GM23338 (cell line): Measurements from ENCODE around the gene LDLRAD3.

Experiments
- CREB1 ChIP-seq: fragments of 250-450 bp; sonication (Bioruptor Pico); IDR thresholded peaks from 2 replicates; pipeline ENCODE4 v1.5.0; 2020; ENCODE audit warnings: low read depth, mild to moderate bottlenecking, moderate library complexity
- EZH2 ChIP-seq: fragments of 200-600 bp; sonication (generic); IDR thresholded peaks from one replicate; pipeline ENCODE4 v1.8.0; 2017; ENCODE audit warnings: antibody characterized with exemption, mild to moderate bottlenecking, low read depth; ENCODE audit not compliant: unreplicated experiment
- EZH2phosphoT487 ChIP-seq: fragments of 200-600 bp; sonication (generic); IDR thresholded peaks from one replicate; pipeline ENCODE4 v1.8.1; 2018; ENCODE audit warnings: antibody characterized with exemption; ENCODE audit not compliant: unreplicated experiment
- JUNB ChIP-seq: IDR thresholded peaks from one replicate; pipeline ENCODE4 v1.6.1; 2016; ENCODE audit warnings: antibody characterized with exemption; ENCODE audit not compliant: unreplicated experiment
- POLR2AphosphoS5 ChIP-seq: IDR thresholded peaks from 2 replicates; pipeline ENCODE4 v1.6.1; 2016; ENCODE audit warnings: antibody characterized with exemption, low read depth
- STAT1 ChIP-seq: IDR thresholded peaks from one replicate; pipeline ENCODE4 v1.6.1; 2016; ENCODE audit warnings: antibody characterized with exemption; ENCODE audit not compliant: unreplicated experiment
- ZNF114 ChIP-seq: fragments of 250-450 bp; sonication (Bioruptor Pico); IDR thresholded peaks from 2 replicates; pipeline ENCODE4 v1.5.0; 2020; ENCODE audit warnings: mild to moderate bottlenecking, moderate library complexity
- ZNF331 ChIP-seq: fragments of 250-450 bp; sonication (Bioruptor Pico); IDR thresholded peaks from 2 replicates; pipeline ENCODE4 v1.5.0; 2020; ENCODE audit warnings: low read depth, mild to moderate bottlenecking, moderate library complexity
- TF ChIP-seq, protein P1 (sequence below): IDR thresholded peaks from one replicate; pipeline ENCODE4 v1.6.1; 2018; ENCODE audit warnings: antibody characterized with exemption; ENCODE audit not compliant: unreplicated experiment
- TF ChIP-seq, protein P2 (sequence below), 2 experiments: fragments of 200-600 bp in 1 of 2; sonication (generic) in 1 of 2; conservative IDR thresholded peaks; 2 replicates each; pipeline versions ENCODE4 v1.5.1 to v1.6.1; 2016 to 2017; ENCODE audit warnings: antibody characterized with exemption in 2 of 2, low read depth in 2 of 2, mild to moderate bottlenecking in 2 of 2, moderate library complexity in 1 of 2
- TF ChIP-seq, protein P3 (sequence below): fragments of 250-450 bp; sonication (Bioruptor Pico); IDR thresholded peaks from 2 replicates; pipeline ENCODE4 v1.5.0; 2020; ENCODE audit warnings: mild to moderate bottlenecking, moderate library complexity

DNA sequence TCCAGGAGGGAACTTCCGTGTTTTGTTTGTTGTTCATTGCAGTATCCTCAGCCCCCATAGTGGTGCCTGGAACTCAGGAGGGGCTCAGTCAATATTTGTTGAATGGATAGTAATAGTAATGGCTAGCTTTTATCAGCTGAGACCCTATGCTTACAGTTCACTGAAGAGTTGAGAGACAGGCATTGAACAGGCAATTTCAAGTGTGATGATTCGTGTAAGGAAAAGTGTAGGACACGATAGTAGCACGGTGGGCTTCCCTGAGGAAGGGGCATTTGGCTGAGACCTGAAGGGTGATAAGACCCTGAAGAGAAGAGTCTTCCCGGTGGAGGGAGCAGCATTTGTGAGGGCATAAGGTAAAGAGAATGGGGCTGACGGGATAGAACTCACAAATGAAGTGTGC is 186.1 kb downstream of the LDLRAD3 start:
- no peak for TF ChIP-seq POLR2AphosphoS5
- TF ChIP-seq, protein P1, sequence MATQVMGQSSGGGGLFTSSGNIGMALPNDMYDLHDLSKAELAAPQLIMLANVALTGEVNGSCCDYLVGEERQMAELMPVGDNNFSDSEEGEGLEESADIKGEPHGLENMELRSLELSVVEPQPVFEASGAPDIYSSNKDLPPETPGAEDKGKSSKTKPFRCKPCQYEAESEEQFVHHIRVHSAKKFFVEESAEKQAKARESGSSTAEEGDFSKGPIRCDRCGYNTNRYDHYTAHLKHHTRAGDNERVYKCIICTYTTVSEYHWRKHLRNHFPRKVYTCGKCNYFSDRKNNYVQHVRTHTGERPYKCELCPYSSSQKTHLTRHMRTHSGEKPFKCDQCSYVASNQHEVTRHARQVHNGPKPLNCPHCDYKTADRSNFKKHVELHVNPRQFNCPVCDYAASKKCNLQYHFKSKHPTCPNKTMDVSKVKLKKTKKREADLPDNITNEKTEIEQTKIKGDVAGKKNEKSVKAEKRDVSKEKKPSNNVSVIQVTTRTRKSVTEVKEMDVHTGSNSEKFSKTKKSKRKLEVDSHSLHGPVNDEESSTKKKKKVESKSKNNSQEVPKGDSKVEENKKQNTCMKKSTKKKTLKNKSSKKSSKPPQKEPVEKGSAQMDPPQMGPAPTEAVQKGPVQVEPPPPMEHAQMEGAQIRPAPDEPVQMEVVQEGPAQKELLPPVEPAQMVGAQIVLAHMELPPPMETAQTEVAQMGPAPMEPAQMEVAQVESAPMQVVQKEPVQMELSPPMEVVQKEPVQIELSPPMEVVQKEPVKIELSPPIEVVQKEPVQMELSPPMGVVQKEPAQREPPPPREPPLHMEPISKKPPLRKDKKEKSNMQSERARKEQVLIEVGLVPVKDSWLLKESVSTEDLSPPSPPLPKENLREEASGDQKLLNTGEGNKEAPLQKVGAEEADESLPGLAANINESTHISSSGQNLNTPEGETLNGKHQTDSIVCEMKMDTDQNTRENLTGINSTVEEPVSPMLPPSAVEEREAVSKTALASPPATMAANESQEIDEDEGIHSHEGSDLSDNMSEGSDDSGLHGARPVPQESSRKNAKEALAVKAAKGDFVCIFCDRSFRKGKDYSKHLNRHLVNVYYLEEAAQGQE, result no peak
- TF ChIP-seq, protein P2, sequence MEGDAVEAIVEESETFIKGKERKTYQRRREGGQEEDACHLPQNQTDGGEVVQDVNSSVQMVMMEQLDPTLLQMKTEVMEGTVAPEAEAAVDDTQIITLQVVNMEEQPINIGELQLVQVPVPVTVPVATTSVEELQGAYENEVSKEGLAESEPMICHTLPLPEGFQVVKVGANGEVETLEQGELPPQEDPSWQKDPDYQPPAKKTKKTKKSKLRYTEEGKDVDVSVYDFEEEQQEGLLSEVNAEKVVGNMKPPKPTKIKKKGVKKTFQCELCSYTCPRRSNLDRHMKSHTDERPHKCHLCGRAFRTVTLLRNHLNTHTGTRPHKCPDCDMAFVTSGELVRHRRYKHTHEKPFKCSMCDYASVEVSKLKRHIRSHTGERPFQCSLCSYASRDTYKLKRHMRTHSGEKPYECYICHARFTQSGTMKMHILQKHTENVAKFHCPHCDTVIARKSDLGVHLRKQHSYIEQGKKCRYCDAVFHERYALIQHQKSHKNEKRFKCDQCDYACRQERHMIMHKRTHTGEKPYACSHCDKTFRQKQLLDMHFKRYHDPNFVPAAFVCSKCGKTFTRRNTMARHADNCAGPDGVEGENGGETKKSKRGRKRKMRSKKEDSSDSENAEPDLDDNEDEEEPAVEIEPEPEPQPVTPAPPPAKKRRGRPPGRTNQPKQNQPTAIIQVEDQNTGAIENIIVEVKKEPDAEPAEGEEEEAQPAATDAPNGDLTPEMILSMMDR (conservative IDR thresholded peaks at IDR 0.05; ENCODE audit: low read depth in 2 of 2), result no peak
- TF ChIP-seq EZH2, result no peak
- TF ChIP-seq ZNF331 (CRISPR knock-in tag), result no peak
- TF ChIP-seq EZH2phosphoT487, result no peak
- no peak for TF ChIP-seq STAT1
- TF ChIP-seq CREB1 (CRISPR knock-in tag), result no peak
- no peak for TF ChIP-seq ZNF114 (CRISPR knock-in tag)
- no peak for TF ChIP-seq JUNB
- TF ChIP-seq, protein P3, sequence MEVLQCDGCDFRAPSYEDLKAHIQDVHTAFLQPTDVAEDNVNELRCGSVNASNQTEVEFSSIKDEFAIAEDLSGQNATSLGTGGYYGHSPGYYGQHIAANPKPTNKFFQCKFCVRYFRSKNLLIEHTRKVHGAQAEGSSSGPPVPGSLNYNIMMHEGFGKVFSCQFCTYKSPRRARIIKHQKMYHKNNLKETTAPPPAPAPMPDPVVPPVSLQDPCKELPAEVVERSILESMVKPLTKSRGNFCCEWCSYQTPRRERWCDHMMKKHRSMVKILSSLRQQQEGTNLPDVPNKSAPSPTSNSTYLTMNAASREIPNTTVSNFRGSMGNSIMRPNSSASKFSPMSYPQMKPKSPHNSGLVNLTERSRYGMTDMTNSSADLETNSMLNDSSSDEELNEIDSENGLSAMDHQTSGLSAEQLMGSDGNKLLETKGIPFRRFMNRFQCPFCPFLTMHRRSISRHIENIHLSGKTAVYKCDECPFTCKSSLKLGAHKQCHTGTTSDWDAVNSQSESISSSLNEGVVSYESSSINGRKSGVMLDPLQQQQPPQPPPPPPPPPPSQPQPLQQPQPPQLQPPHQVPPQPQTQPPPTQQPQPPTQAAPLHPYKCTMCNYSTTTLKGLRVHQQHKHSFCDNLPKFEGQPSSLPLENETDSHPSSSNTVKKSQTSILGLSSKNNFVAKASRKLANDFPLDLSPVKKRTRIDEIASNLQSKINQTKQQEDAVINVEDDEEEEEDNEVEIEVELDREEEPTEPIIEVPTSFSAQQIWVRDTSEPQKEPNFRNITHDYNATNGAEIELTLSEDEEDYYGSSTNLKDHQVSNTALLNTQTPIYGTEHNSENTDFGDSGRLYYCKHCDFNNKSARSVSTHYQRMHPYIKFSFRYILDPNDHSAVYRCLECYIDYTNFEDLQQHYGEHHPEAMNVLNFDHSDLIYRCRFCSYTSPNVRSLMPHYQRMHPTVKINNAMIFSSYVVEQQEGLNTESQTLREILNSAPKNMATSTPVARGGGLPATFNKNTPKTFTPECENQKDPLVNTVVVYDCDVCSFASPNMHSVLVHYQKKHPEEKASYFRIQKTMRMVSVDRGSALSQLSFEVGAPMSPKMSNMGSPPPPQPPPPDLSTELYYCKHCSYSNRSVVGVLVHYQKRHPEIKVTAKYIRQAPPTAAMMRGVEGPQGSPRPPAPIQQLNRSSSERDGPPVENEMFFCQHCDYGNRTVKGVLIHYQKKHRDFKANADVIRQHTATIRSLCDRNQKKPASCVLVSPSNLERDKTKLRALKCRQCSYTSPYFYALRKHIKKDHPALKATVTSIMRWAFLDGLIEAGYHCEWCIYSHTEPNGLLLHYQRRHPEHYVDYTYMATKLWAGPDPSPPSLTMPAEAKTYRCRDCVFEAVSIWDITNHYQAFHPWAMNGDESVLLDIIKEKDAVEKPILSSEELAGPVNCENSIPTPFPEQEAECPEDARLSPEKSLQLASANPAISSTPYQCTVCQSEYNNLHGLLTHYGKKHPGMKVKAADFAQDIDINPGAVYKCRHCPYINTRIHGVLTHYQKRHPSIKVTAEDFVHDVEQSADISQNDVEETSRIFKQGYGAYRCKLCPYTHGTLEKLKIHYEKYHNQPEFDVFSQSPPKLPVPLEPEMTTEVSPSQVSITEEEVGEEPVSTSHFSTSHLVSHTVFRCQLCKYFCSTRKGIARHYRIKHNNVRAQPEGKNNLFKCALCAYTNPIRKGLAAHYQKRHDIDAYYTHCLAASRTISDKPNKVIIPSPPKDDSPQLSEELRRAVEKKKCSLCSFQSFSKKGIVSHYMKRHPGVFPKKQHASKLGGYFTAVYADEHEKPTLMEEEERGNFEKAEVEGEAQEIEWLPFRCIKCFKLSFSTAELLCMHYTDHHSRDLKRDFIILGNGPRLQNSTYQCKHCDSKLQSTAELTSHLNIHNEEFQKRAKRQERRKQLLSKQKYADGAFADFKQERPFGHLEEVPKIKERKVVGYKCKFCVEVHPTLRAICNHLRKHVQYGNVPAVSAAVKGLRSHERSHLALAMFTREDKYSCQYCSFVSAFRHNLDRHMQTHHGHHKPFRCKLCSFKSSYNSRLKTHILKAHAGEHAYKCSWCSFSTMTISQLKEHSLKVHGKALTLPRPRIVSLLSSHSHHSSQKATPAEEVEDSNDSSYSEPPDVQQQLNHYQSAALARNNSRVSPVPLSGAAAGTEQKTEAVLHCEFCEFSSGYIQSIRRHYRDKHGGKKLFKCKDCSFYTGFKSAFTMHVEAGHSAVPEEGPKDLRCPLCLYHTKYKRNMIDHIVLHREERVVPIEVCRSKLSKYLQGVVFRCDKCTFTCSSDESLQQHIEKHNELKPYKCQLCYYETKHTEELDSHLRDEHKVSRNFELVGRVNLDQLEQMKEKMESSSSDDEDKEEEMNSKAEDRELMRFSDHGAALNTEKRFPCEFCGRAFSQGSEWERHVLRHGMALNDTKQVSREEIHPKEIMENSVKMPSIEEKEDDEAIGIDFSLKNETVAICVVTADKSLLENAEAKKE (CRISPR knock-in tag), result no peak
